Stimulated activated CD4-positive, alpha-beta T cell treated with anti-CD3 and anti-CD28 coated beads, Interleukin-15, amount 100 ng/mL, for 48 hours (primary cell): Measurements from ENCODE around the gene ROCK2.
"Not testable (repeated sequence)": the region's sequence is repeated elsewhere in the genome, so short reads cannot be mapped to it uniquely, and the experiment has no call there.

Source experiments
- DNase-seq, 2 donors: peaks; one replicate each; pipeline ENCODE4 v3.0.0-alpha.2; 2020; ENCODE audit warnings: low read depth in 2 of 2

Gene ROCK2

GRCh38 chr2:11340717-11341116, 3.7 kb downstream of the ROCK2 start:
- no peak for DNase-seq

GRCh38 chr2:11339508-11340083, 4.8 kb downstream of the ROCK2 start:
- no peak for DNase-seq

DNA sequence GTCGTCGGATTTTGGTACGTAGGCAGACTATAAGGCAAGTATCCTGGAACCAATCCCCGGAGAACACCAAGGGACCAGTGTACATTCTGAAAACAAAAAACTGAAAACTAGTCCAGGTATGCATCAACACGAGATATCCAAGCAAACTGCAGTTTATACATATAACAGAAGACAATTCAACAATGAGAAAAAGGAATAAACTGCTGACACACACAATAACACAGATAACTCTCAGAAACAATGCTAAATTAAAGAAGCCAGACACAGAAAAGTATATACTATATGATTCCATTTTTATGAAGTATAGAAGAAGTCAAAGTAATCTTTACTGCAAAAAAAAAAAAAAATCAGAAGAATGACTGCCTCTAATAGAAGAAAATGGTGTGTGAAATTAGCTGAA, 5.9 kb downstream of the ROCK2 start:
- no peak for DNase-seq

DNA sequence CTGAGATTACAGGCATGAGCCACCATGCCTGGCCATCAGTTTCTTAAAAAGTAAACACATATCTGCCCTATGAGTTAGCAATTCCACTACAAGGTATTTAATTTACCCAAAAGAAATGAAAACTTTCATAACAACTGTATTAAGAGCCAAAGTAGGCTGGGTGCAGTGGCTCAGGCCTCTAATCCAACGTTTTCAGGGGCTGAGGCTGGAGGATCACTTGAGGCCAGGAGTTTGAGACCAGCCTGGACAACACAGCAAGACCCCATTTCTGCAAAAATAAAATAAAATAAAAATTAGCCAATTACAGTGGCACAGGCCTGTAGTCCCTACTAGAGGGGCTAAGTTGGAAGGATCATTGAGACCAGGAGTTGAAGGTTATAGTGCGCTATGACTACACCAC, 6.5 kb downstream of the ROCK2 start:
- DNase-seq = no peak

- DNase-seq = no peak
Measured at GRCh38 chr2:11336189-11336588, 8.2 kb downstream of the ROCK2 start.

- no peak for DNase-seq
Measured at GRCh38 chr2:11333427-11334183, 10.8 kb downstream of the ROCK2 start.

DNA sequence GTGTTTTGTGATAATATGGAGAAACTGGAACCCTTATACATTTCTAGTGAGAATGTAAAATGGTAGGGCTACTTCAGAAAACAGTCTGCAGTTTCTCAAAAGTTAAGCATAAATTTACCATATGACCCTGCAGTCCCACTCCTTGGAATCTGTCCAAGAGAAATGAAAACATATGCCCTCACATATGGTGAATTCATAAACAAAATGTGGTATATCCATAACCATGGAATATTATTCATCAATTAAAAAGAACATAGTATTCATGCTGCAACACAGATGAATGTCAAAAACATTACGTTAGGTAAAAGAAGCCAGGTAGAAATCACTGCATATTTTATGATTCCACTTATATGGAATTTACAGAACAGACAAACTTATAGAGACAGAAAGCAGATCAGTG, 11.8 kb downstream of the ROCK2 start:
- no peak for DNase-seq

- no peak for DNase-seq
Measured at GRCh38 chr2:11330457-11331142, 13.8 kb downstream of the ROCK2 start.

DNA sequence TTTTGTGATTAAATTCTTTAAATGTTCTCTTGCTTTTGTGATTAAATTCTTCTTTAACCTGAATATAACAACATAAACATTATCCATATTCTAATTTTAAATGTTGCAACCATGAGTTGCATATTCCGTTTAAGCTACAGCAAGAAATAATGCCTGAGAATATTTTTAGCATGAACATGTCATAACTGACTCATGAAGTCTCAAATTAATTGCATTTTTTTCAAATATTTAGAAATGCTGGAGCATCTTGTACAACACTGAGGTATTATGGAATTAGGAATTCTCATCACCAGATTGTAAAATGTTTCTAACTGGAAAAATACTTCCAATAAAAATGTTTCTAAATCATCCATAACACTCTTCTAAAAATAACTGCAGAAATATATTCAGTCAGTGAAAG, 14.7 kb downstream of the ROCK2 start:
- DNase-seq = no peak

- not testable (repeated sequence) for DNase-seq
Measured at GRCh38 chr2:11328522-11328921, 15.9 kb downstream of the ROCK2 start.

GRCh38 chr2:11327871-11328270, 16.6 kb downstream of the ROCK2 start:
- DNase-seq = no peak

- no peak for DNase-seq
Measured at GRCh38 chr2:11326677-11327211, 17.7 kb downstream of the ROCK2 start.

DNA sequence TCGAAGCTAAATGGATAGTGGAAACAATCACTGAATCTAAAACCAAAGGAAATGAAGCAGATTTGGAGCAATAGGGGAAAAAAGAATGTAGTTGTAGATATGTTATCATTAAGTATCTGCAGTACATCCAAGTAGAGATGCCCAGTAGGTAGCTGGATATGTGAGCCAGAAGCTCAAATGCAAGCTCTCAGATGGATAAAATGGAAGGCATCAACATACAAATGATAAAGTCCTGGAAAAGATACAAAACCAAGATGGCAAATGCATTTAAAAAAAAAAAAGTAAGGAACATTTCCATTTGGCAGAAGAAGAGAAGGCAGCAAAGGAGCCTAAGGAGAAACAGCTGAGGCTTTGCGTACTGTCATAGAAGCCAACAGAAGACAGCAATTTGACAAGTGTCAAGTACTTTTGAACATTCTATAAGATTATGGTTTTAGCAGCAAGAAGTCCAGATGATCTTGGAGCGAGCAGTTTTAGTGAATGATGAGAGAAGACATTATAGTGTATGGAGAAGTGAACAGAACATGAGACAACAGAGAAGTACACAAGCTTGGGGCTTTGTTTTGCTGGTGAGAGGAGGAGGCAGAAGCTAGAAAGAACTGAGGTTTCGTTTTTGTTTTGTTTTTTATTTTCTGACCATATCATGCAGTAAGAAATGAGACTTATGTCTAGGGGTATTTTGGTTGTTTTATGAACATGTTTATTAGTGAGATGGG, 18.3 kb downstream of the ROCK2 start:
- no peak for DNase-seq

GRCh38 chr2:11321847-11322246, 22.6 kb downstream of the ROCK2 start:
- no peak for DNase-seq

DNA sequence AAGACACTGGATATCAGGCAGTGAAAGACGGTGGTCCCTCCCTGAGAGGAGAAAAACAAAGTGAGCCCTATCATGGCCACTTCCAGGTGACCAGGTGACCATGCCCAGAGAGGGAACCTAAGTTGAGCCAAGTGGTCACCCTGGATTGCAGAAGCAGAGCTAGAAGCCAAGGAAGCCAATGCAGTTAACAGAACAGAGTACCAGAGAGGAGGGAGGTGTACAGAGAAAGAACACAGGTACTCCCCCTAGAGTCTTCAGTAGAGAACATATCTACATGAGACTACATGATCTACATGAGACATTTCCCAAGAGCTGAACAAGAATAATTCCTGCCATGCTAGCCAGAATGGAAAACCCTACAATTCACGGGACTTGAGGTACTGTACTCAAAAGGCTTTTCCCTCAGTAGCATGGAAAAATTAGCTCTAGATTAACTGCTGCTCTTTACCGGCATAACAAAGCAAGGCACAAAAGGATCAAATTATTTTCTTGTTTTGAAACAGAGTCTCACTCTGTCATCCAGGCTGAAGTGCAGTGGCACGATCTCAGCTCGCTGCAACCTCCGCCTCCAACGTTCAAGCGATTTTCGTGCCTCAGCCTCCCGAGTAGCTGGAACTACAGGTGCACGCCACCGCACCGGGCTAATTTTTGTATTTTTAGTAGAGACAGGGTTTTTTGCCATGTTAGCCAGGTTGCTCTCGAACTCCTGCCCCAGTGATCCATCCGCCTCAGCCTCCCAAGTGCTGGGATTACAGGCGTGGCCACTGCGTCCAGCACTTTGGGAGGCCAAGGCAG, 23.5 kb downstream of the ROCK2 start:
- DNase-seq = no peak

DNA sequence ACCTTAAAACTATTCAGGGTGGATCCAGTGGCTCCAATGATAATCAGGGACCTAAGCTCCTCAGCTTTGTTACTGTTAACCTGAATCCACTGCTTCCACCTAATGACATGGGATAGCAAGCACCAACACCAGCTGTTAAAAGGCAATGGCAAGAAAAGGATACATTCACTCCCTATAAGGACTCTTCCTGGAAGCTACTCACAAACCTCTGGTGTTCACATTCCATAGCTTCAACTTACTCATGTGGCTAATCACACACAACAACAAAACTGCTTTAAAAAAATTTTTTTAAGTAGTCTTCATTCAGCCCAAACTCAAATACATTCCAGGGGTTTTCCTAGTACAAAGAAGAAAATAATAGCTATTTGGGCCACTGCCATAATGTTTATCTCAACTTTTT, 24.5 kb downstream of the ROCK2 start:
- DNase-seq = no peak

- no peak for DNase-seq
Measured at GRCh38 chr2:11315074-11315705, 29.2 kb downstream of the ROCK2 start.

GRCh38 chr2:11314487-11314886, 29.9 kb downstream of the ROCK2 start:
- DNase-seq = no peak

DNA sequence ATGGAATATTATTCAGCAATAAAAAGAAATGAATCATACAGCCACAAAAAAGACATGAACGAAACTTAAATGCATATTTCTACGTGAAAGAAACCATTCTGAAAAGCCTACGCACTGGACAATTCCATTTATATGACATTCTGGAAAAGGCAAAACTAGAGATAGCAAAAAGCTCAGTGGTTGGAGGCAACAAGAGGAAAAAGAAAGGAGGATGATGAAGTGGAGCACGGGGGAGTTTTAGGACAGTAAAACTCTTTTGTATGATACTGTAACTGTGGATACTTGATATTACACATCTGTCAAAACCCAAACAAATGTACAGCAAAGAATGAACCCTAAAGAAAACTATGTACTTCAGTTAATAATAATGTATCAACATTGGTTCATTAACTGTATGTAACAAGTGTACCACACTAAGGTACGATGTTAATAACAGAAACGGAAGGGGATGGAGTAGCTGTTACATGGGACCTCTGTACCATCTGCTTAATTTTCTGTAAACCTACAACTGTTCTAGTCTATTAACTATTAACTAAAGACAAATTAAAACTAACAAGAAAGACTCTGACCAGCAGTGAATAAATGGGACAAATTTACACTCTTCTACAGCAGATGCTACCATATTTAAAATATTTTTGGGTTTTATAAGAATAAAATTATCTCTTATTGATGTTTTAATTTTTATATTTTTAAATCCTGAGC, 31.5 kb downstream of the ROCK2 start:
- no peak for DNase-seq

DNA sequence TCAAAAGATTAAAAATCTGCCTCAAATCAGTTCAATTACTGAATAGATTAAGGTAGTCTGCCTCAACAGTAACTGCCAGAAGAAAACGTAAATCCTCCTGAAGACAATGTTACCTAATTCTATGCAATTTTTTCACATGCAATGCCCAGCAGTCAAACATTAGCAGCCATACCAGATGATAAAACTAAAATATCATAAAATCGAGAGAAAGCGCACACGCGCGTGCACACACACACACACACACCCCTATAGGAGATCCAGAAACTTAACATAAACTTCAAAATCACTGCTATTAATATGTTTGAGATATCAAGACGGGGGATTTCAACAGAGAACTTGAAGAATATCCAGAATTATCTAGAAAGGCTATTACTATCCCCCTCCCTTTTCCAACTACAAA, 32.9 kb downstream of the ROCK2 start:
- DNase-seq = no peak
